HCT116 (cell line): Measurements from ENCODE around the gene PLSCR4. TPM values are rescaled to one million over a fixed set of nuclear protein-coding genes. Genes with fewer than 3 reads are reported as not detected.

ENCODE experiments used
- ATAC-seq: fragments of 200-7000 bp; cut with Tn5 transposase; 2 replicates; pipeline ENCODE4 v1.9.1; 2020; ENCODE audit warnings: mild to moderate bottlenecking, moderate library complexity
- BruUV-seq: library from RNA; stranded (reverse); fragments of 400-500 nt; replicated peaks from 2 replicates; lab custom pipeline; 2021; lab: Mats Ljungman, UMichigan
- CTCF ChIA-PET: fragments of 300-600 bp; sonication (Branson Sonifier 250); formaldehyde crosslinking; loops from one replicate; lab custom pipeline; 2021; ENCODE audit warnings: antibody characterized with exemption; lab: Charles Lee
- POLR2A ChIA-PET: fragments of 300-600, 350-600 bp; sonication (Branson Sonifier 250); formaldehyde crosslinking; loops from one replicate; lab custom pipeline; 2021; ENCODE audit warnings: antibody characterized with exemption; lab: Charles Lee
- RAD21 ChIA-PET, 2 experiments: fragments of 300-600 bp; sonication (Branson Sonifier 250); formaldehyde crosslinking; loops; one replicate each; lab custom pipeline; 2023; ENCODE audit warnings: low total read pairs in 2 of 2; ENCODE audit not compliant: uncharacterized antibody in 2 of 2, unreplicated experiment in 2 of 2, low non-redundant PET in 1 of 2; lab: Charles Lee
- DNase-seq: peaks from one replicate; pipeline ENCODE4 v3.0.0-alpha.2; 2010; ENCODE audit warnings: low read depth, low spot score
- H2AFZ ChIP-seq: fragments of 200-600 bp; shearing (Covaris generic), sonication (generic); 2 replicates; pipeline ENCODE4 v1.6.1; 2017; ENCODE audit warnings: low read depth, mixed run types, mixed read lengths, antibody characterized with exemption, low read length; ENCODE audit not compliant: poor library complexity, severe bottlenecking
- H3K27ac ChIP-seq: 2 replicates; pipeline ENCODE4 v1.5.1; 2012; ENCODE audit warnings: low read depth, low read length
- H3K27me3 ChIP-seq: fragments of 200-600 bp; sonication (generic); 2 replicates; pipeline ENCODE4 v1.6.1; 2016; ENCODE audit warnings: mixed run types, low read length, mixed read lengths; ENCODE audit not compliant: insufficient read depth
- H3K36me3 ChIP-seq, 2 experiments: fragments of 200-500 bp in 1 of 2; fragments of 200-600 bp in 1 of 2; sonication (Bioruptor generic) in 1 of 2; sonication (generic) in 1 of 2; 2 replicates each; pipeline versions ENCODE4 v1.5.1 to v1.6.1; 2014 to 2016; ENCODE audit warnings: low read length in 2 of 2, inconsistent platforms in 1 of 2, mixed read lengths in 1 of 2, mixed run types in 1 of 2; ENCODE audit not compliant: insufficient read depth in 2 of 2, control insufficient read depth in 1 of 2
- H3K4me1 ChIP-seq, 2 experiments: fragments of 200-600 bp in 1 of 2; sonication (generic) in 1 of 2; 2 replicates each; pipeline versions ENCODE4 v1.5.1 to v1.6.1; 2012 to 2017; ENCODE audit warnings: low read length in 2 of 2, inconsistent platforms in 1 of 2, mild to moderate bottlenecking in 1 of 2, mixed read lengths in 1 of 2, mixed run types in 1 of 2, moderate library complexity in 1 of 2; ENCODE audit not compliant: insufficient read depth in 2 of 2, control insufficient read depth in 1 of 2
- H3K4me2 ChIP-seq: fragments of 200-600 bp; sonication (generic); 2 replicates; pipeline ENCODE4 v1.6.1; 2017; ENCODE audit warnings: mixed run types, low read length, mixed read lengths
- H3K4me3 ChIP-seq, 2 experiments: fragments of 200-600 bp in 1 of 2; sonication (generic) in 1 of 2; replicated peaks in 1 of 2; 2 replicates each; pipeline ENCODE4 v1.5.1; 2011 to 2016; ENCODE audit warnings: low read length in 2 of 2, control low read depth in 1 of 2, low read depth in 1 of 2, mild to moderate bottlenecking in 1 of 2, mixed read lengths in 1 of 2, mixed run types in 1 of 2
- H3K79me2 ChIP-seq: fragments of 200-600 bp; sonication (generic); 2 replicates; pipeline ENCODE4 v1.6.1; 2017; ENCODE audit warnings: mild to moderate bottlenecking, mixed run types, low read length, moderate library complexity, mixed read lengths; ENCODE audit not compliant: insufficient read depth
- H3K9ac ChIP-seq: fragments of 200-600 bp; sonication (generic); 2 replicates; pipeline ENCODE4 v1.6.1; 2016; ENCODE audit warnings: low read length, mixed read lengths
- H3K9me2 ChIP-seq: fragments of 200-600 bp; sonication (generic), shearing (Covaris generic); 2 replicates; pipeline ENCODE4 v1.6.1; 2017; ENCODE audit warnings: mixed run types, mild to moderate bottlenecking, moderate library complexity; ENCODE audit not compliant: insufficient read depth
- H3K9me3 ChIP-seq, 2 experiments: fragments of 200-500 bp in 1 of 2; fragments of 200-600 bp in 1 of 2; sonication (Bioruptor generic) in 1 of 2; sonication (generic) in 1 of 2; 2 replicates each; pipeline ENCODE4 v1.6.1; 2014 to 2017; ENCODE audit warnings: low read length in 2 of 2, mixed read lengths in 2 of 2, inconsistent platforms in 1 of 2, low read depth in 1 of 2, mild to moderate bottlenecking in 1 of 2, mixed run types in 1 of 2, moderate library complexity in 1 of 2; ENCODE audit not compliant: control insufficient read depth in 1 of 2, insufficient read depth in 1 of 2
- H4K20me1 ChIP-seq: fragments of 200-600 bp; sonication (generic), shearing (Covaris generic); 2 replicates; pipeline ENCODE4 v1.6.1; 2017; ENCODE audit warnings: mixed run types, mild to moderate bottlenecking, moderate library complexity; ENCODE audit not compliant: insufficient read depth
- CBX3 ChIP-seq: IDR thresholded peaks from 2 replicates; pipeline ENCODE4 v1.6.1; 2012; ENCODE audit warnings: low read depth
- EZH2 ChIP-seq: fragments of 200-600 bp; sonication (generic); IDR thresholded peaks from 2 replicates; pipeline ENCODE4 v1.6.1; 2017; ENCODE audit warnings: antibody characterized with exemption, mixed run types
- EZH2phosphoT487 ChIP-seq: fragments of 200-600 bp; IDR thresholded peaks from 2 replicates; pipeline ENCODE4 v1.6.1; 2018; ENCODE audit warnings: antibody characterized with exemption, borderline replicate concordance
- JUND ChIP-seq: IDR thresholded peaks from 2 replicates; pipeline ENCODE4 v1.6.1; 2012
- POLR2AphosphoS5 ChIP-seq: IDR thresholded peaks from 2 replicates; pipeline ENCODE4 v1.6.1; 2011; ENCODE audit warnings: mild to moderate bottlenecking, low read depth, low read length, moderate library complexity
- RAD21 ChIP-seq: IDR thresholded peaks from 2 replicates; pipeline ENCODE4 v1.6.1; 2012; ENCODE audit warnings: low read depth, mild to moderate bottlenecking
- SIN3A ChIP-seq: IDR thresholded peaks from 2 replicates; pipeline ENCODE4 v1.6.1; 2012; ENCODE audit warnings: low read depth
- SRF ChIP-seq: IDR thresholded peaks from 2 replicates; pipeline ENCODE4 v1.6.1; 2012; ENCODE audit warnings: low read depth
- ZNF274 ChIP-seq: fragments of 200-500 bp; sonication (Bioruptor generic); IDR thresholded peaks from 2 replicates; pipeline ENCODE4 v1.6.1; 2014; ENCODE audit warnings: mild to moderate bottlenecking, low read depth, low read length, inconsistent platforms
- intact Hi-C: fragments of 100-400 bp; cut with micrococcal nuclease; formaldehyde crosslinking; loops from 2 replicates; pipeline ENCODE4 v1.10.0; 2022
- total RNA-seq: library from RNA; stranded (reverse); gene quantifications from one replicate; pipeline ENCODE4 v1.2.1, GENCODE V29; 2021; ENCODE audit not compliant: unreplicated experiment
- TF ChIP-seq, protein P1 (sequence below), 3 experiments: fragments of 200-600 bp in 1 of 3; sonication (generic) in 1 of 3; IDR thresholded peaks in 2 of 3; conservative IDR thresholded peaks in 1 of 3; 2 replicates each; pipeline ENCODE4 v1.5.1; 2012 to 2017; ENCODE audit warnings: low read depth in 2 of 3, low read length in 2 of 3, antibody characterized with exemption in 1 of 3, borderline replicate concordance in 1 of 3, control low read depth in 1 of 3, mild to moderate bottlenecking in 1 of 3, mixed read lengths in 1 of 3, mixed run types in 1 of 3, moderate library complexity in 1 of 3; ENCODE audit not compliant: insufficient read depth in 1 of 3
- TF ChIP-seq, protein P2 (sequence below): IDR thresholded peaks from 2 replicates; pipeline ENCODE4 v1.6.1; 2011; ENCODE audit warnings: mild to moderate bottlenecking, low read length, moderate library complexity; ENCODE audit not compliant: insufficient replicate concordance; ENCODE audit errors: extremely low read depth
- TF ChIP-seq, protein P3 (sequence below): IDR thresholded peaks from 2 replicates; pipeline ENCODE4 v1.6.1; 2012
- TF ChIP-seq, protein P4 (sequence below): IDR thresholded peaks from 2 replicates; pipeline ENCODE4 v1.6.1; 2012

Gene PLSCR4
- total RNA-seq, 1 experiment from 2014 or later: 4.1 TPM

DNA sequence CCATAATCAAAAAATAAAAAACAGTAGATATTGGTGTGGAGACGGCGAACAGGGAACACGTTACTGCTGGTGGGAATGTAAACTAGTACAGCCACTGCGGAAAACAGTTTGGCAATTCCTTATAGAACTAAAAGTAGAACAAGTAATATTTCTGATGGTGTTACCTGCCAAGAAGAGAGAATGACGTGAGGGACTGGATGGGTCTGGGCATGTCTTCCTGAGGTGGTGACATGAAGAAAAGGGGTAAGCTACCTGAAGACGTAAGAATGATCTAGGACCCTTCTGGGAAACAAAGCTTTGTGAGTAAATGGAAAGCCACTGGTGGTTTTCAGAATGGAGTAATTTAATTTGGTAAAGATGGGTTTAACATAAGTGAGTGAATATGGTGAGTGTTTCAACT is 70.5 kb downstream of the PLSCR4 start (continued):
- TF ChIP-seq SIN3A (no peak), EZH2 (no peak), RAD21 (no peak), SRF (no peak), EZH2phosphoT487 (no peak)

DNA sequence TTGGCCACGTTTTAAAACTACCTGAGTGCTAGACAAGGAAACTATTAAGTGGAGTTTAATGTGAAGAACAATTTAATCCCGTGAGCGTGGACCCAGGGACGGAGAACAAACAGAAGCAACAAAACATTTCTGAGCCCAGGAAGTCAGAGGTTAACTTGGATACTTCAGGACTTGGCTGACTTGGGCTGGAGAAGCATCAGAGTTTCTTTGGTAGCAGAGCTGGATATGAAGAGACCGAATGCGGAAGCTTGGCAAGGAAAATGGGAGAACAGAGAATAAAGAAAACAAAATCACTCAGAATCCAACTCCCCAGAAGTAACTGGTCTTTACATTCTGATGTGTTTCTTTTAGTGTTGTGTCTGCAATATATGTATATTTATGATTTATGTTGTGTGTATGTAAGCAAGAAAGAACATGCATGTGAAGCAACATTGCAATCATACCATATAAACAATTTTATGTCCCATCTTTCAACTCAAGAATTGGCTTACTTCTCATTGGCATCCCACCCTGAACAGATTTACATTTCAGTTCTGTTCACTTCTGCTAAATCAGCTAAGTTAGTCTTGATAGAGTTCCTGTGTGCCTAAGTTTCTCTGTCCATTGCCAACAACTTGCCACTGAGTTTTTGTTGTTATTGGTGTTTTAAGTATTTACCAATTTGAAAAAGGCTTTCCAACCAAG is 72.8 kb downstream of the PLSCR4 start:
- BruUV-seq: no TSS peak
- POLR2A ChIA-PET: no interaction called here
- CTCF ChIA-PET: interaction anchor here (1.3 kb wide), 1 partner anchor 12 kb away, joined by 4 read pairs; no protein-coding TSS in a partner anchor
- no peaks in the 10 kb centered on the region for H3K4me1 ChIP-seq
- no peaks in the 10 kb centered on the region for H3K9me2 ChIP-seq
- ATAC-seq (no peak), DNase-seq (no peak)
- H3K4me2 ChIP-seq: no peak overlapping the region
- H3K27ac ChIP-seq: no peak overlapping the region
- no peaks in the 10 kb centered on the region for H4K20me1 ChIP-seq
- no peak overlapping the region for H2AFZ ChIP-seq
- no peak overlapping the region for H3K9ac ChIP-seq
- H3K4me3 ChIP-seq: no peak overlapping the region
- no peaks in the 10 kb centered on the region for H3K9me3 ChIP-seq
- H3K27me3 ChIP-seq: no peaks in the 10 kb centered on the region
- no peak for TF ChIP-seq RAD21
- TF ChIP-seq POLR2AphosphoS5: no peak
- intact Hi-C loops: no loop called here
- no peaks in the 10 kb centered on the region for H3K36me3 ChIP-seq
- RAD21 ChIA-PET: no interaction called here
- no peaks in the 10 kb centered on the region for H3K79me2 ChIP-seq

DNA sequence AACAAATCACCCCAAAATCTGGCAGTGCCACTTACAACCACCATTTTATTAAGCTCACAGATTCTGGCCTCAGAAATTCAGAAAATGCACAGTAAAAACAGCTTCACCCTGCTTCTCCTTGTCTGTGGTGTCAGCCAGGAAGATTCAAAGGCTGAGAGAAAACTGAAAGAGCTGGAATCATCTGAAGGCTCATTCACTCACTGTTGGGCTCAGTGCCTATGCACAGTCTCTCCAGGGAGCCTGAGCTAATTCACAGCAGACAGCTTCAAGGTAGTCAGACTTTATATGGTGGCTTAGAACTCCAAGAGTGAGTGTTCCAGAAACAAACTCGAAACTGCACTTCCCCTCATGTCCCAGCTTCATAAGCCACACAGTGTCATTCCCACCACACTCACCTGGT is 73.4 kb downstream of the PLSCR4 start:
- Histone ChIP-seq H3K4me2 (no peak overlapping the region), H3K27me3 (no peaks in the 10 kb centered on the region), H2AFZ (no peak overlapping the region), H3K9ac (no peak overlapping the region), H3K9me3 (no peaks in the 10 kb centered on the region), H3K4me3 (no peak overlapping the region), H4K20me1 (no peaks in the 10 kb centered on the region), H3K9me2 (no peaks in the 10 kb centered on the region), H3K36me3 (no peaks in the 10 kb centered on the region), H3K4me1 (no peaks in the 10 kb centered on the region), H3K27ac (no peak overlapping the region), H3K79me2 (no peaks in the 10 kb centered on the region)
- no peak for ATAC-seq
- POLR2A ChIA-PET: no interaction called here
- no peak for DNase-seq
- RAD21 ChIA-PET: no interaction called here
- CTCF ChIA-PET: interaction anchor here (1.3 kb wide), 1 partner anchor 12 kb away, joined by 4 read pairs; no protein-coding TSS in a partner anchor
- intact Hi-C loops: no loop called here
- BruUV-seq: no TSS peak
- TF ChIP-seq, protein P1, sequence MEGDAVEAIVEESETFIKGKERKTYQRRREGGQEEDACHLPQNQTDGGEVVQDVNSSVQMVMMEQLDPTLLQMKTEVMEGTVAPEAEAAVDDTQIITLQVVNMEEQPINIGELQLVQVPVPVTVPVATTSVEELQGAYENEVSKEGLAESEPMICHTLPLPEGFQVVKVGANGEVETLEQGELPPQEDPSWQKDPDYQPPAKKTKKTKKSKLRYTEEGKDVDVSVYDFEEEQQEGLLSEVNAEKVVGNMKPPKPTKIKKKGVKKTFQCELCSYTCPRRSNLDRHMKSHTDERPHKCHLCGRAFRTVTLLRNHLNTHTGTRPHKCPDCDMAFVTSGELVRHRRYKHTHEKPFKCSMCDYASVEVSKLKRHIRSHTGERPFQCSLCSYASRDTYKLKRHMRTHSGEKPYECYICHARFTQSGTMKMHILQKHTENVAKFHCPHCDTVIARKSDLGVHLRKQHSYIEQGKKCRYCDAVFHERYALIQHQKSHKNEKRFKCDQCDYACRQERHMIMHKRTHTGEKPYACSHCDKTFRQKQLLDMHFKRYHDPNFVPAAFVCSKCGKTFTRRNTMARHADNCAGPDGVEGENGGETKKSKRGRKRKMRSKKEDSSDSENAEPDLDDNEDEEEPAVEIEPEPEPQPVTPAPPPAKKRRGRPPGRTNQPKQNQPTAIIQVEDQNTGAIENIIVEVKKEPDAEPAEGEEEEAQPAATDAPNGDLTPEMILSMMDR (IDR thresholded peaks at IDR 0.05 in 2 of 3, conservative IDR thresholded peaks at IDR 0.05 in 1 of 3; ENCODE audit: borderline replicate concordance in 1 of 3, insufficient read depth in 1 of 3, low read depth in 2 of 3, low read length in 2 of 3): no peak
- TF ChIP-seq EZH2 (no peak), CBX3 (no peak), POLR2AphosphoS5 (no peak), ZNF274 (no peak), EZH2phosphoT487 (no peak), JUND (no peak), SRF (no peak), RAD21 (no peak), SIN3A (no peak)
- TF ChIP-seq, protein P2, sequence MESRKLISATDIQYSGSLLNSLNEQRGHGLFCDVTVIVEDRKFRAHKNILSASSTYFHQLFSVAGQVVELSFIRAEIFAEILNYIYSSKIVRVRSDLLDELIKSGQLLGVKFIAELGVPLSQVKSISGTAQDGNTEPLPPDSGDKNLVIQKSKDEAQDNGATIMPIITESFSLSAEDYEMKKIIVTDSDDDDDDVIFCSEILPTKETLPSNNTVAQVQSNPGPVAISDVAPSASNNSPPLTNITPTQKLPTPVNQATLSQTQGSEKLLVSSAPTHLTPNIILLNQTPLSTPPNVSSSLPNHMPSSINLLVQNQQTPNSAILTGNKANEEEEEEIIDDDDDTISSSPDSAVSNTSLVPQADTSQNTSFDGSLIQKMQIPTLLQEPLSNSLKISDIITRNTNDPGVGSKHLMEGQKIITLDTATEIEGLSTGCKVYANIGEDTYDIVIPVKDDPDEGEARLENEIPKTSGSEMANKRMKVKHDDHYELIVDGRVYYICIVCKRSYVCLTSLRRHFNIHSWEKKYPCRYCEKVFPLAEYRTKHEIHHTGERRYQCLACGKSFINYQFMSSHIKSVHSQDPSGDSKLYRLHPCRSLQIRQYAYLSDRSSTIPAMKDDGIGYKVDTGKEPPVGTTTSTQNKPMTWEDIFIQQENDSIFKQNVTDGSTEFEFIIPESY: no peak
- TF ChIP-seq, protein P3, sequence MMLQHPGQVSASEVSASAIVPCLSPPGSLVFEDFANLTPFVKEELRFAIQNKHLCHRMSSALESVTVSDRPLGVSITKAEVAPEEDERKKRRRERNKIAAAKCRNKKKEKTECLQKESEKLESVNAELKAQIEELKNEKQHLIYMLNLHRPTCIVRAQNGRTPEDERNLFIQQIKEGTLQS: no peak
- TF ChIP-seq, protein P4, sequence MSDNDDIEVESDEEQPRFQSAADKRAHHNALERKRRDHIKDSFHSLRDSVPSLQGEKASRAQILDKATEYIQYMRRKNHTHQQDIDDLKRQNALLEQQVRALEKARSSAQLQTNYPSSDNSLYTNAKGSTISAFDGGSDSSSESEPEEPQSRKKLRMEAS: no peak
